Kidney glomerular epithelial cell (primary cell): ENCODE measurements around the gene GOLGA6L2.
"Not testable (repeated sequence)": the region's sequence is repeated elsewhere in the genome, so short reads cannot be mapped to it uniquely, and the experiment has no call there.

Experiments
- DNase-seq: peaks from one replicate; lab custom pipeline; 2025; lab: John Stamatoyannopoulos, UW

The GOLGA6L2 gene

GRCh38 chr15:23425327-23425726 is 21.7 kb downstream of the GOLGA6L2 start:
- not testable (repeated sequence) for DNase-seq

DNA sequence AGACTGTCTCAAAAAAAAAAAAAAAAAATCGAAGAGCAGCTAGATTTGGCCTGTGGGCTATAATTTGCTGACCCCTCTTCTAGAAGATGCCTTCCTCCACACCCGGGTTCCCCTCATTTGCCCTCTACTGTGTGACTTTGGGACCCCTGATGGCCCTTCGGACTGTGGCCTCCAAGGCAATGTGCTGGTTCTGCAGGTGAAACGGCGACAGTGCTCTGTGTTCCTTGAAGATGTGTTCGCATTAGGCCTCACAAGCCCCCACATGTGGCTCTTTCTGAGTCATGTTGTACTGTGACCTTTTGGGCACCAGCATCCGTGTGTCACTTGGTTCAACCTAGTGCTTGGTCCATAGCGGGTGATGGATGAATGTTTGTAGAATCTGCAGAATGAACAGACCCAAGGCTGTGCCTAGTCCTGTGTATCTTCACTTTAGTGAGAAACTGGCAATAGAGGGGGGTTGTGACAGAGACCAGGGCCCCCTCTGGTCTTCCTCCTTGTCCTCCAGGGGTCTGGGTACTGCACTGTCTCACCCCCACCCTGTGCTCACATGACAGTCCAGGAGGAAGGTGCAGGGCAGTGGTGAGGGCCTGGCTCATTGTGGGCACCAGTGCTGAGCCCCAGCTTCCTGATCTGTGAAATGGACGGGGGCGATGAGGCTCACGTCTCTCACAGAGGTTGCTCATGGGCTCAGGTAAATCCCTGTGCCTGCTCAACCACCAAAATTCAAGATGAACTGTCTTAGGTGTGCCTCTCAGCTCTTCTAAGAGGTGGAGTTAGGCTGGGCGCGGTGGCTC is 22.7 kb downstream of the GOLGA6L2 start:
- no peak for DNase-seq

DNA sequence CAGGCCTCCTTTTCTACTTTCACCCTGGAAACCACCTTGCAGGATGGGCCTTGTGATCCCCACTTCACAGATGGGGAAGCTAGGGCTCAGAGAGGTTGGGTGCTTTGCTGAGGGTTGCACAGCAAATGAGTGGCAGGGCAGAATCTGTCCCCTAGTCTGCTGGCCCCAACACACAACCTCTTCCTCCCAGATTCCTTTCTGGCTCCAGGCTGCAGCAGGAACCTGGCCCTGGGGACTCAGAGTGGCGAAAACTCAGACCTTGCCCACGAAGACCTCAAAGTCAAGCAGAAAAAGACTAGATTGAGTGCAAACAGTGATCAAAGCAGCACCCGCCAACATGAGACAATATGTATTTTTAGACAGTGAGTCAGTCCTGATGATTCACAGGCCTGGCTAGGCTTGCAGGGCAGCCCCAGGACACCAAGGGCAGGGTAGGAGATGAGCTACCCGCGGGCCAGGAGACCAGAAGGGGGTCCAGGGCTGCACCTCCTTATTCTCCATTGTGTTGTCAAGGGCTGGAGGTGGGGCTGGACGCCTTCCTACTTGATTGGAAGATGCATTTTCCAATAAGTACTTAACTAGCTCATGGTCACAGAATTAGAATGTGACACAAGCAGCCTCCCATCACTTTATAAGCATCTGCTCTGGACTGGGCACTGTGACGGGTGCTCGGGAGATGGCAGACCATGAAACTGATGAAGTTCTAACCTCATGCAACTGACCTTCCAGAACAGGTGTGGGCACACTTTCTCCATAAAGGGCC is 23.9 kb downstream of the GOLGA6L2 start:
- no peak for DNase-seq

GRCh38 chr15:23422099-23422945 is 24.7 kb downstream of the GOLGA6L2 start:
- DNase-seq, result peak; percentile 1

DNA sequence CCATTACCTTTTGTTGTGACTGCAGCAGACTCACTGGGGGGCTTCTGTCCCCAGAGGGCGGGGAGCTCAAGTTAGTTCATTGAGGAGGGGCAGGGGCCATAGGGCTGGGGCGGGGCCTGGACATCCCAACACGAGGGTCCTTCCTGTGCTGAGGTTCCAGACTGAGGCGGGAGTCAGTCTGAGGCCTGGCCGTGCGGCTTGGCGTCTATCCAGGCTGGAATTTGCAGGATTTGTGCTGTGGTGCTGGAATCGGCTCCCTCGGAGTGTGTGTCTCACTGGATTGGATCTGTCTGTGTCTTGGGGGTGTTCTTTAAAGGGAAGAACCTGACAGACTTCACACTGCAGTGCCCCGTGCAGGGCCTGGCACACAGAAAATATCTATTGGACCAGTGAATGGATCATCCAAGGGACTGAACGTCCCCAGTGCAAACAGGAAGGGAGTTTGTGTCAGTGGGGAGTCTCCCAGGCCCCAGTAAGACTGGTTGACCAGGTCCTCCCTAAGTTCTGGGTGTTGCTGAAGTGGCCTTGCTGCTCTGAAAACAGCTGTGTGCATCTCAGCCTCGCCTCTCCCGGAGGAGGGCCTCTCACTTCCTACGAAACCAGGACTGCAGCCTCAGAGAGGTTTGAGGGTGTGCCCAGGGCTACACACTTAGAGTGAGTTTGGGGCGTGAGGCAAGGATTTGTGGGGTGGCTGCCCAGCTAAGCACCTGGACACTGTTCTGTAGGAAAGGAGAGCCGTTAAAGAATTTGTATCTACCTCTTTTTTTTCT is 26.1 kb downstream of the GOLGA6L2 start:
- no peak for DNase-seq

GRCh38 chr15:23416349-23417276 is 30.4 kb downstream of the GOLGA6L2 start:
- DNase-seq, result no peak

DNA sequence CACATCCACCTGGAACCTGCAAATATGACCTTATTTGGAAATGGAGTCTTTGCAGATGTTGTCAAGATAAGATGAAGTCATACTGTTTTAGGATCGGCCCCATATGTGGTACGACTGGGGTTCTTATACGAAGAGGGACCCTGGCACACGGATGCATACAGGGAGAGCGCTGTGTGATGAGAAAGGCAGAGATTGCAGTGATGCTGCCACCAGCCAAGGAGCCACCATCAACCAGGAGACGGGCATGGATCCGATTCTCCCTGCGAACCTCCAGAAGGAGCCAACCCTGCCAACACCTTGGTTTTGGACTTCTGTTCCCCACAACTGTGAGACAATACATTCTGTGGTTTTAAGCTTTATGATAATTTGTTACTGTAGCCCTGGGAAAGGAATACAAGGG is 31.2 kb downstream of the GOLGA6L2 start:
- DNase-seq, result not testable (repeated sequence)

GRCh38 chr15:23415321-23415865 is 31.6 kb downstream of the GOLGA6L2 start:
- DNase-seq, result no peak

DNA sequence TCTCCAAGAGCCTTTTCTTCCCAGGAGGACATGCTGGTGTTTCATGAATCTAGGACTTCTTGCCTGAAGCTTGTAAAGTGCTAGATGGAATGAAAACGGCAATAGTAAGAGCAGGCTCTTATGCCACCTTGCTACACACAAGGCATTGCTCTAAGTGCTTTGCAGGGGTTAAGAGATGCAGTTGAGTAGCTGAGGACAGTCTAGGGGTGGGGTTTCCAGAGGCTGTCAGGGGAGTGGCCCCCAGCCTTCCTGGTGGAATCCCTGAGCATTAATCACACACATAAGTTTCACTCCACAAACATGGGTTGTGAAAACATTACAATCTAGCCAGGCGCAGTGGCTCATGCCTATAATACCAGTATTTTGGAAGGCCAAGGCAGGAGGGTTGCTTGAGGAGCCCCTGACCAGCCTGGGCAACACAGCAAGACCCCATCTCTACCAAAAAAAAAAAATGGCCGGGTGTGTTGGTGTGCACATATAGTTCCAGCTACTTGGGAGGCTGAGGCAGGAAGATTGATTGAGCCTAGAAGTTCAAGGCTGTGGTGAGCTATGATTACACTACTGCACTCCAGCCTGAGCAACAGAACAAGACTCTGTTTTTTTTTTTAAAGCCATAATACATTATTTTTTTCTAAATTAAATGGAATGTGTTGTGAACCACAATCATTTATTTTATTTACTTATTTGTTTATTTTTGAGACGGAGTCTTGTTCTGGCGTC is 34.0 kb downstream of the GOLGA6L2 start:
- DNase-seq, result not testable (repeated sequence)

- no peak for DNase-seq
Observed at GRCh38 chr15:23411841-23412240, 35.2 kb downstream of the GOLGA6L2 start.

DNA sequence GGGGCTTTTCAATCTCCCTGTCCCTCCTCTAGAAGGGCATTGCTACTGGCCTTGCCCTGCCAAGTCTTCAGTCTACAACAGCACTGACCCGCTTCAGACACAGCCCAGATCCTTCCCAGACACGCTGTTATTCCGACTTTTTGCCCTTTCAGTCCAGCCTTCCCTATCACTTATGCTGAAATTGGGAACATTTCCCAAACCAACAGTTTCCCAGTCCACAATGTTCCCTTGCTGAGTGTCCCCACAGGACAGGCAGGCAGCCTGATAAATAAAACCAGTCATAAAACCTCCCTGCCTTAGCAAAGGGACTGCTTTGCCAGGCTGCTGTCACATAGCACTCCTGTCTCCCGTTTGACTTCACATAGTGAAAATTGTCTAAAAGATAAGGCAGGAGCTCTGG is 43.5 kb downstream of the GOLGA6L2 start:
- DNase-seq, result no peak

DNA sequence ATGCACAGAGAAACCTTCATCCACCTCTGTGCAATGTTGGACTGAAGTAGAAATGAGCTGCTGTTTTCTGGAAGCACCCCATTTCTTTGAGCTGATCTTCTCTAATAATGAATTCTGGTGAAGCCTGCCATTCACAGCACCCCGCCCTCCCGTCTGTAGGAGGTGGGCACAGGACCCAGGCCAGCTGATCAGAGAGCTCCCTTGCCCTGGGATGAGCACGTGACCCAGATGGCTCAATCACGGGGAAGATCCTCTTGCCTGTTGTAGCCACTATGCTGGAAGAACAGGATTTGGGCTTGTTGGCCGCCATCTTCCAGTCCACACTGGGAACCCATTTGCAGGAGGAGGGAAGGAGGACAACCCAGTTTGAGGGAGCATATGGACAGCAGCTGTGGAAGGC is 44.5 kb downstream of the GOLGA6L2 start:
- DNase-seq, result no peak

GRCh38 chr15:23402140-23402539 is 44.9 kb downstream of the GOLGA6L2 start:
- DNase-seq, result no peak

DNA sequence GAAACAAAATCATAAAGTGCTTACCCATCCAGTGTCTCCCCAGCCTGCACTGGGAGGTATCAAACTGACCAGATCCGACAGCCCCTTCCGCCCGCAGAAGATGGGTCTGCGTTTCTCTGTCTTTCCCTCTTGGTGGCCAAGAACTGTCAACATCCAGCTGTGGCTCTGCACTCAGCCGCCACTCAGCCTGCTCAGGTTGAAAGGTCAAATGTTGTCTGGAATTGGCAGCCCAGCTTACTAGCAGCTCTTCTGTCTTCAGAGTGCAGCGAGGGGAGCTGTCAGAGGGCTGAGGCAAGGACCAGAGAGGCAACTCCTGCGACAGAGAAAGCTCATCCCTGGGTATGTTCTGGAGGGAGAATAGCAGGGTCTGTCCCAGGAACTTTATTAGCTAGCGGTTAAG is 45.4 kb downstream of the GOLGA6L2 start:
- DNase-seq, result no peak

DNA sequence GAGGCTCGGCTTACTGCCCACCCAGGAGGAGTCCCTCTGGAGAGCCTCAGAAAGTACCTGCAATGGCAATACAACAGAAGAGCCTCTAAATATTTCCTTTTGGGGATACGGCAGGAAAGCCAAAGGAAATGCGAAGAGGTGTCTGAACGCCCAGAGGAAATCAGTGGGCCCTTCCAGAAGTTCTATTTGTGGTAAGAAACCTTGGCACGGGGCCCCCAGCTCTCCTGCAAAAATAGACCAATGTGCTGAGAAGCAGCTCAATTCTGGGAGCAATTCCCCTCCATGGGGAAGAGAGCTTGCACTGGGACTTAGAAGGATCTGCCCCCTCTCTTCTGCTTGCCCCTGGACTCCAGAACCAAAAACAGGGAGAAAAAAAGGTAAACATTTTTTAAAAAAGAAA is 47.8 kb downstream of the GOLGA6L2 start:
- not testable (repeated sequence) for DNase-seq

GRCh38 chr15:23398357-23398756 is 48.7 kb downstream of the GOLGA6L2 start:
- DNase-seq, result not testable (repeated sequence)

DNA sequence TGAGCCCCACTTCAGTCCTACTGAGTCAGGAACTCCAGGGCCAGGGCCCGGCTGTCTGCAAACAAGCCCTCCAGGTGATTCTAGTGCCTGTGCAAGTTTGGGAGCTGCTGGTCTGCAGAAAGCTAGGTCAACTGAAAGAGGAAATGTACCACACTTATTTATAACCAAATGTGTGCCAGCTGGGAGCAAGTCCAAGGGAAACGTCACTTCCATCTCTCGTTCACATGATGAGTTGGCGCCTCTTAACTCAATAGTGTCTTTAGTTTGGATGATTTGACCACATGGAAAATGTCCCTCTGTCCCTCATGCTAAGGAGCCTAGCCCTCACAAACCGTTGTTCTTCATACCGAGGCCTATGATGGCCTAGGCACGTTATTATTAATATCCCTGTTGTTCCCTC is 49.3 kb downstream of the GOLGA6L2 start:
- no peak for DNase-seq

GRCh38 chr15:23395832-23396231 is 51.2 kb downstream of the GOLGA6L2 start:
- DNase-seq, result no peak

GRCh38 chr15:23395030-23395692 is 51.9 kb downstream of the GOLGA6L2 start:
- no peak for DNase-seq
